NCI-H1105 (cell line): Measurements from ENCODE around the gene CHCHD6.

Experiments
- DNase-seq: peaks from one replicate; lab custom pipeline; 2025; lab: John Stamatoyannopoulos, UW

CHCHD6 gene

DNA sequence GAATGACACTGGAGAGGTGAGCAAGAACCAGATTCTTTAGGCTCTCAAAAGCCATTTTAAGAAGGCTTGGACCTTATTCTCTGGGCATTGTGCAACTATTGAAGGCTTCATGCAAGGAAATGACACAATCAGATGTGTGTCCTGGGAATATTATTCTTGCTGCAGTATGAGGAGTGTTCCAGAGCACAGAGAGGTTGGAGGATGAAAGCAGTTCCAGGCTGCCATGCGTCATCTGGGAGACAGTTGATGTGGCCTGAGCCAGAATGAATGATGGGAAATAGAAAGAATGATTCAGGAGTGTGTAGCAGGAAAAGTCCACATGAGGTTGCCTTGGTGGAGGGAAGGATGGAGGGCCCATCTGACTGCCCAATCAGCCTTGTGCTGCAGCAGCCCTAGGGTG lies 123.1 kb downstream of the CHCHD6 start:
- DNase-seq = no peak

DNA sequence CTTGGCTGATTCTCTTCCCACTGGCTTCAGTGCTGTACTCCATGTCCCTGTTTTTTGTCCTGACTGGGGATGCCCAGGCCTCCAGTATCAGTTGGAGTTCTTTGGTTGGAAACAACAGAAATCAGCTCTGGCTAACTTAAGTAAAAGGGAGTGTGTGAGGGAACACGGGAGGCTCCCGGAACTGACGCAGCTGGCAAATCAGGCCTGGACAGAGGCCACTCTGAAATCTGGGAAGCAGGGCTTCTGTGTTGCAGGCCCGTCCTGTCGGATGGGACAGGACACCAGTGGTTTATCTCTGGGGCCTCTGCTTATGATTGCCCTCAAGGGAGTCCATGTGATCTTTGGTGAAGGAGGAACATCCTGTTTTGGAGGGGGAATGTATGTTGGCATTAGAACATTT lies 124.3 kb downstream of the CHCHD6 start:
- DNase-seq = no peak

DNA sequence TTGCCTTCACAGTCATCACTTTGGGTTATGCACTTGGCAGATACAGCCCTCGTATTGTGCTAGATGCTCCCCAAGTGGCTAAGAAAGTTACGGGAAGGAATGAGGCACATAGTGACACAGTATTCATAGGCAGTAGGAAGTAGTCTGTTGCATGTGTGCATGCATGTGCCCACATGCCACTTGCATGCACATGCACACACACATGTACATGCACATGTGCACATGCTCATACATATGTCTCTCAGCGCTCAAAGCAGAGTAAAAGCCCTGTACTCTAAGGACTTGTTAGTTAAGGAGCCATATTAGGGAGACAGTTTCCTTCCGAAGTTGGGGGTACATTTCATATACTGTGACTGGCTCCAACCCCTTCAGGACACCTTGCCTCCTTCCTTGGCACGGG lies 128.9 kb downstream of the CHCHD6 start:
- no peak for DNase-seq

DNA sequence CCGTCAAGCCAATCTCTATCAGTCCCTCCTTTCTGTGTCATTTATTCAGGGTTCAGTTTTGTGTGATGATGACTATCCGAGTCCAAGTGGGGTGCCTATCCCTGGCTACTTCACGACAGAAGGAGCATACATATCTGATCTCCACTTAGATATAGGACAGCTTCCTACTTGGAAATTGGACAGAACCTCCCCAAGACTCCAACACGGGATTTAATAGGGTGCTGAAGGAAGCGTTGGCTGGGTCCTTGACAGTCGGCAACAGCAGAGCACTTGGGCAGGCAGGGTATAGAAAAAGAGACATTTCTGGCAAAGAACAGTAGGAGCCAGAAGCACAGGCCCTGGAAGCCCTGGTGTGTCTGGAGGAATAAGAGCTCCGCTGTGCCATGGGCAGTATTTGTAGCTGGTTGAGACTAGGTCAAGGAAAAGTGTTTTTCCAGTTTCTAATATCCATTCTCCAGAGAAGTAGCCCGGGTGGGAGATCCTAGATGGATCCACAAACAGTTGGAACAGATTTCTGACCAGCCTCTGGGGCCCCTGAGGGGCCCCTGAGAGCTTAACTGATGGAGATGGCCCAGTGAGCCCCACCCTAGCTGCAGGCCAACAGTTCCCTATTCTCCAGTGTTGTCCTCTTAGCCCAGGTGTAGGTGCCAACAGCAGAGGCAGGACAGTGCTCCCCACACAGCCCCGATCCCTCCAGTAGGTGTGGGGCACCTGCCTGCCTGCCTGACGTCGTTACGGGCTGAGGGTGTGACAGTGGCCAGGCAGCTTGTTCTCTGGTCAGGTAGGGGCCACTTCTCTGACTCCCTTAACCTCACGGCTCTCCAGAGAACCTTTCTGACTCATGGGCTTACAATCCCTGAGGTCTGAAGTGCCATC lies 130.8 kb downstream of the CHCHD6 start:
- DNase-seq = no peak

DNA sequence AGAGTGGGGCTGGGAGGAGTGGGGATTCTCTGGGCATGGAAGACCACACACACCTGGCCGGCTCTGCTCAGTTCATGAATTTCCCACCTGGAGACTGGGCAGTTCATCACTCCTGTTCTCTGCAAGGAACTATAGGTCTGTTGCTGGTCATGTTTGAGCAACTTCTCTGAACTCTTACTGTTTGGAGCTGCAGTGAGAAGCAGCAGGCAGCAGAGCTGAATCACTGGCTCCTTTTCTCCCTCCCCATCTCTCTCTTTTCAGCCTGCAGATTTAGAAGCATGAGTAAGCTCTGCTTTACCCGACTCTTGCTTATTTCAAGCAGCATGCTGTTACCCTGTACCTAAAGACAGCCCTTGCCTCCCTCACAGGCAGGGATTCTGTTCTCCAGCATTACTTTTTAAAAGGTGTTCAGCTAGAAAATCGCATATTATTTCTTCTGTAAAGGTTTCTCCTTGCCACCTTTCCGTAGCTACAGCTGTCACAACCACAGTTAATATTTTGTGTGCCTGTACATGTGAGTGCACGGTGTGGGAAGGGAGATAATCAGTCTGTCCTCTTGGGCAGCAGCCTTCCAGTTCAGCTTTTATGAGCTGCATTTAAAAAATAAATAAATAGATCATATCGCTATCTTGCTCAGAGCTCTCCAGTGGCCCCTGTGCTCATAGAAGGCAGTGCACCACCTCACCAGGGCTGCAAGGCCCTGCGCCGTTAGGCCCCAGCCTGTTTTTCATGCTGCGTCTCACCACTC lies 131.6 kb downstream of the CHCHD6 start:
- no peak for DNase-seq

DNA sequence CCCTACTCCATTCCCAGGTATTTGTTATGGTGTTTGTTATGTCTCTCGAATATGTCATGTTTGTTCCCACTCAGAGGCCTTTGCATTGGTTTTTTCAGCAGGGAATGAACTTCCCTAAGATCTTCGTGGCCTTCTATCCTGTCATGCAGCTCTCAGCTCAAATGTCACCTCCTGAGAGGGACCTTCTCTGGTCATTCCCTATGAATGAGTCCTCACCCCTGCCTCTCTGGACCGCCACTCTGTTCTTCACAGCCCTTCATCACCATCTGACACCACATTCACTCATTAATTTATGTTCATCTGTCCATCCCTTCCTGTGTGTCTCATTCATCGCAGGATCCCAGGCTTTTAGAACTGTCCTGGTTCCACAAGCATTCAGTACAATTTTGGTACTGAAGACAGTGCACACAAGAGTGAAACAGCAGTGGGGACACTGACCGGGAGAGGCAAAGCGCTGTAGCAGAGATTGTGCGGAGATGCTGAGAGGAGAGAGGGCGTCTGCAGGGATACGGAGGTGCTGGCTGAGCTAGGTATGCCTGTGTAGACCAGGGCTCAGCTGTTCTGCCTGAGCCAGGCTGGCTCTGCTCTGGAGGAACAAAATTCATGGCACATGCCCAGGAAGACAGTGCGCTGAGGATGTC lies 132.3 kb downstream of the CHCHD6 start:
- DNase-seq = no peak

DNA sequence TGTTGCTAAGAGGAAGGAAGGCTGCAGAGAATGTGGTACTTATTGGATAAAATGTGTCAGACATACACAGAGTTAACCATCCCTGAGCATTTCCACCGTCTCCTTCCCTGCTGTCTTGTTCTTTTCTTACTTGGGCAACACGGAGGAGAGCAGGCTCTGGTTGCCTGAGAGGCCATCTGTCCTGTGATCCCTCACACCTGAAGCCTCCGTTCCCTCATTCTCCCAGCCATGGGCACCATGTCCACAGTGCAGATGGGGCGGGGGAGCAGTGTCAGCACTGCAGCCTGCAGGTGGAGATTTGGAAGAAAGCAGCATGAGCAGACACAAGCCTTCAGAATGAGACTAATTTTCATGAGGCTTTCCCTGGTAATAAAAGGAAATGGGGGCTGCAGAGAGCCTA lies 133.7 kb downstream of the CHCHD6 start:
- no peak for DNase-seq

DNA sequence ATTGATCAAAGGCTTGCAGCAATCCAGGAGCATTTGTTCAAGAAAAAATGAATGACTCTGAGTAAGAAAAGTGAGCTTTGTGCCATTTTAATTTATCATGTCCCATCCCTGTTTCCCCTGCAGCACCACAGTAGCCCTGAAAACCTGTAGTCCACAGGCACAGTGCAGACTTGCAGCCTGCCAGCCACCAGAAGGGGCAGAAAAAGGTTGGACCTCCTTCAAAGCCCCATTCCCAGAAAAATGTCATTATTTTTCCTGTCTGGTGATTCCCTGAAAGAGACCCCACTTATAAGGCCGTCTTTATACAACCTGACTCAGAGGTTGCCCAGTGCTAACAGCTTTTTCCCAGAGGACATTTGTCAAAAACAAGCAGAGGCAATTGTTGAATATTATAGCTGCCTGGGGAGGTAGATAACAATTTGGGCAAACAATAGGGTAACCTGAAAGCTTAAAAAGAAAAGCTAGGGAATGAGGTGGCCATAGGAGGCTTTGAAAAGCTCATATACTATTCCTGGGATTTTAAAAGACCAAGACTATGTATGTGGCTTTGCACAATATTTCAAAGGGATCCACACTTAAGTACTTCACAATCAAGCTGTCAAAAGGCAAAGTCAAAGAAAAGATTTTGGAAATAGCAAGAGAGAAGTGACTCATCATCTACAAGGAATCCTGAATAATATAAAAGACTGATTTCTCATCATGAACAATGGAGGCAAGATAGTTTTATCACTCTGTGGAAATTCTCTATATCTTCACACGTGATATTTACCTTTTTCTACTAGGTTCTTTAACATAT lies 142.1 kb downstream of the CHCHD6 start:
- DNase-seq = no peak

DNA sequence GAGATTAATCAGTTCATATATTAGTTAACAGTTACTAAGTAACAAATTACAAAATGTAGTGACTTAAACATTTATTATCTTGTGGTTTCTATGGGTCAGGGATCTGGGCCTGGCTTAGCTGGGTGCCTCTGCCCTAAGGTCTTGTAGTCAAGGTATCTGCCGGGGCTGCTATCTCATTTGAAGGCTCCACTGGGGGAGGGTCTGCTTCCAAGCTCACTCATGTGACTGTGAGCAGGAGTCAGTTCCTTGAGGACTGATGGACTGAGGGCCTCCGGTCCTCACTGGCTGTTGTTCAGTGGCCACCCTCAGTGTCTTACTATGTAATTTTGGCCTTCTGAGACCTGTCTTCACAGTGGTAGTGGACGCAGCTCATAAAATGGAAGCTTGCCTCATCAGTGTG lies 143.0 kb downstream of the CHCHD6 start:
- no peak for DNase-seq

DNA sequence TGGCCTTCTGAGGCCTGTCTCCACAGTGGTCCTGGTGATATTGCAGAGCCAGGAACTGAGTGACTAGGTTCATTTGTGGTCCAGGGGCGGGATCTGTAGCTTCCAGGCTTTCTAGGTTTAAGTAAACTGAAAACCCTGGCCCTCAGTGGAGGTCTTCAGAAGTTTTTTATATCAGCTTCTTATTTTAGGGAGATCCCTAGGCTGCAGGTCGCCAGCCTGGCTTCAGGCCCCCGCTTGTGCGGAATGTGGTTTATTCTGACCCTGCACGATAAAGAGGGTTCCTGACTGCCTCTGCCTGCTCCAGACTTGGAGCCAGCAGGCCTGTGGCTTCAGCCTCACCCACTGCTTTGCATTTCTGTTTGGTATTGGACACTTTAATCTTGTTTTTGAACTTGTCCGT lies 145.0 kb downstream of the CHCHD6 start:
- no peak for DNase-seq

DNA sequence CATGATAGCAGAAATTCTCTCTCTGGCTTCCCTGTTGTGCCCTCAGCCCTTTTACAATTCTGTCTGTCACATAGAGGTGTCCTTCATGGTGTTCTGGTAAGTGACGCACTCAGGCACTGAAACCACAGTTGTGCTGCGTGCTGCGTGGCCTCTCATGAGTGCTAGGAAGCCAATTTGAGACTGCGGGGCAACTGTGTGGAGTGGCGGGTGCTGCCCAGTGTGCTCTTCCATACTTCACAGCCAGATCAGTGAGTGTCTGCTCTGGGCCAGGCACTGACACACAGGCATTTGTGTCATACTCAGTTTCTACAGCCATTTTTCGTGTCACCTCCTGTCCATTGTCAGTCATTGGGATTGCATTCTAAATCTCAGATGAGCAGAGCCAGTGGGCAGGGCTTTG lies 145.7 kb downstream of the CHCHD6 start:
- no peak for DNase-seq

DNA sequence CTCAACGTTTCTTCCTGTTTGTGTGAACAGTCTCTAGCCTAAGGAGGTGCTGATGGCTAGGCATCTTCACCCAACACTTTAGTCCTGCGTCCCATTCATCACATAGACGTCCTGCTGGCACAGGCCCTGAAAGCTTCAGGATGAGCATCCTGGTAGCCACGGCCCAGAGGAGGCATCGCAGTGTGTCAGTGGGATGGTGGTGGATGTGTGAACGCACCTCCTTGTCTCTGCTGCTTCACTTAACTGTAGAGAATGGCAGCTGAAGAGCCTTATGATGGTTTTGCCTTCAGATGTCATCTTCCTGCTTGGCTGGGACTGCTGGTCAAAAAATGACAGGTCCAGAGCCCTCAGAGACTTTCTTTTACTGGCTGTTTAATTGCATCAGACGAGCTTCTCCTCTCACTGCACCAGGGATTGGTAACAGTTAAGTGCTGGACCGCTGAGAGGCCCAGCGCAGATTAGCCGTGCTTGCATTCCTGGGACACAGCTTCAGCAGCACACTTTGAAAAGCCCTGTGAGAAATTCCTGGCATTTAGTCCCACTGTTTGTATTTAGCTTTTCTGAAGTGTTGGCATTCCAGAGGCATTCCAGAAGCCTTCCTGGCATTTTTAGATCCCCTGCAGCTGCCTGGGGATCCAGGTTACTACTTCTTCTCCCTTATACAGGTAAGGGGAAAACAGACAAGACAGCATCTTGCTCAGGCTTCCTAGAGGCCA lies 146.5 kb downstream of the CHCHD6 start:
- no peak for DNase-seq

DNA sequence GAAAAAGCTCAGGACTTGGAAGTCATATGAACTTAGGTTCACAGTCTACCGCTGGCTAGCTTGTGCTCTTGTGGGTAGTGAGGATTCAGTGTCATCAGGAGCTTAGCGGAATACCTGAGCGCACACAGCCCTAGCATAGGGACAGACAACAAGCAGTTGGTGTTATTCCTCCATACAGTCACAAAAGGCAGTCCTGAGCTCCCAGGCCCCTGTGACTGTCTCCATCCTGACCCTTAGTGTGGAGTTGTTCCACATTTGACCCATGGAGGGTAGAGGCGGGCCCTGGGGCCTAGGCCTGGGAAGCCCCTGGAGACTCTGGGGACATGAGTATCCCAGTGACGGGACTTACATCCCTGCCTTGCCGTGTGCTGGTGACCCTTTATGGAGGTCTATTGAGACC lies 147.3 kb downstream of the CHCHD6 start:
- DNase-seq = no peak

DNA sequence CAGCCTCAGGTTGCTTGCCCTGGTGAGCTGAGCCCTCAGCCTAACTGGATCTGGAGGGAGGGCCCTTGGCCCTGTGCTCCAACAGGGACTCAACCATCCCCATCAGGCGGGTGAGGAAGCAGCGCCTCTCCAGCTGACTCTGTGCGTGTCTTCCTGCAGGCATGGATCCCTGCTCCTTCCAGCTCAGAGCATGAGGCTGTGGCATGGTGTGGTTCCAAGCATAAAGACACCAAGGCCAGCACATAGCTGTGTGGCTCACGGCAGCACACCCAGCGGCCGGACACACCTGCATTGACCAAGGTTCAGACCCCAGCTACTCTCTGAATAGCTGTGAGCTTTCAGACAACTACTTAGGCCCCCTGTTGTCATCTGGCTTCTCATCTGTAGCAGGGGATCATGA lies 147.9 kb downstream of the CHCHD6 start:
- DNase-seq = no peak

DNA sequence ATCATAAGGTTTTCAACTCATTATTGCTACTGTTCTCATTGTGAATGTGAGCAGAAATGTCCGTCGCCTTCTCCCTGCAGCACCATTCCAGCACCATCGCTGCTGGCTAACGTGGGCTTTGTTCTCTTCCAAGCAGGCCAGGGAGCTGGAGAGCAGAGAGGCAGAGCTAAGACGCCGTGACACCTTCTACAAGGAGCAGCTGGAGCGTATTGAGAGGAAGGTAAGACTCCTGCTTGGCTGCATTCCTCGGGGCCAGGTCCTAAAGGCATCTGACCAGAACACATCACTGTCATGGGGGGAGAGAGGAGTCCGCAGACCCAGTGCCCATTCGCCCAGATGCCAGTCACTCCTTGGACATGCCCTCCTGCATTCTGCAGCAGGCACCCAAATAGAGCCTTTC lies 148.5 kb downstream of the CHCHD6 start:
- no peak for DNase-seq

DNA sequence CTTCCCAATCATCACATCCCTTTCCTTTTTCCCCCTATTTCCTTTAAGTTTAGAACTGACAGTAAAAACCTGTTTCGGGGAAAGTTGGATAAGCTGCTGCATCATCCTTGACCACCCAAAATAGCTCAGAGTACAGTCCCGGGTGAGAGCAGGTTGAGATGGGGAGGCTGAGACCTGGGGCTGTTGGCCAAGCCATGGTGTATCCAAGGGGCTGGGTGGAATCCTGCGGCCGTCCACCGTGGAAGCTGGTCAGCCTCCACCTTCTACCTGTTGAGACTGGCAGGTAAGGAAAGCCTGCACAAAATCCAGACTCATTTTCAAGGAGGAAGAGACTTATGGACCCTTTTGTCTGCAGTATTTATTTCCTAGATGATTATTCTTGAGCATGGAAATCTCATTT lies 150.6 kb downstream of the CHCHD6 start:
- no peak for DNase-seq

DNA sequence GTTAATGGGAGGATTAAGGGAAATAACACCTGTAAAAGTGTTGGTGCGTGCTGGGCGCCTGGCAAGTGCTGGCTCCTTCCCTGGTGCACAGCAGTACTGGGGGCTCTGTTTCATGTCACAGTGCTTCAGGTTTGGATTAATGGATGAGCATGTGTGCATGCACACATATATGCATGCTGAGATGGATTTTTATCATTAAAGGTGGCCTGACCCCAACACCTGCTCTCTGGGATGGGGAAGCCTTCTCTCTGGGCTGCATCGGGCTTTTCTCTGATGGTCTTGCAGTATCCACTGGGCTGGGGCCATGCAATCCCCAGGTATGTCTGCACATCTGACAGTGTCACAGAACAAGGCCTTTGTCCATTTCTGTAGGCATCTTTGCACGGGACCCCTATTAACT lies 151.3 kb downstream of the CHCHD6 start:
- DNase-seq = no peak

DNA sequence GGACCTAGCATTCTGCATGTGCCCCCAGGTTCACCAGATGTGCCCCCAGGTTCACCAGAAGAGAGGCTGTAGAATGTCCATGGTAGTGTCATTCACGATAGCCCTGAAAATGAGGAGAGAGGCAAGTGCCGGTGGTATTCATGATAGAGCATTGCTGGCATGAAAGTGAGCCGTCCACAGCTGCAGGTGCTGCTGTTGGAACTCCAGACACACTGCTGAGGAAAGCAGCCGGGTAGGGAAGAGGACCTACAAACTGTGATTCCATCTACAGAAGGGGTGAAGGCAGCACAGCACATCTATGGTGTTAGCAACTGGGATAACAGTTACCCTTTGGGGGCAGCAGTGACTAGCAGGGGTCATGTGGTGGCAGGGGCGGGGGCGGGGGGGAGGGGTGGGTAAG lies 153.9 kb downstream of the CHCHD6 start:
- DNase-seq = no peak

DNA sequence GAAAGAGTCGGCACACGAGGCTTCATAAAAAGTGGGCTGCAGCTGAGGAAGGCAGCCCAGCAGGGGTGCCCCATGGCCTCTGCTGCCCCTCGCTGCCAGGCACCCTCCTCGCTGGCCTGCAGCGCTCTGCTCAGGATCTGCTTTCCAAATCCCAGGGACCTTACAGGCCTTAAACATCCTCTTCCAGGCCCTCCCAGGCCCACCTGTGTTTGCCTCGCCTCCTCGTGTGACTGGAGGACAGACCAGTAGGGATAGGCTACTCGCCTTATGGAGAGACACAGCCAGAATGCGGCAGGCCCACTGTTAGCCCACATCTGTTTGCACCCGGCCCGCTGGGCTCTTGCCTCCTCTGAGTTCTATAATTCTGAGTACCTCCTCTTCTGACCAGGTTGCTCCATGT lies 154.4 kb downstream of the CHCHD6 start:
- DNase-seq = no peak

DNA sequence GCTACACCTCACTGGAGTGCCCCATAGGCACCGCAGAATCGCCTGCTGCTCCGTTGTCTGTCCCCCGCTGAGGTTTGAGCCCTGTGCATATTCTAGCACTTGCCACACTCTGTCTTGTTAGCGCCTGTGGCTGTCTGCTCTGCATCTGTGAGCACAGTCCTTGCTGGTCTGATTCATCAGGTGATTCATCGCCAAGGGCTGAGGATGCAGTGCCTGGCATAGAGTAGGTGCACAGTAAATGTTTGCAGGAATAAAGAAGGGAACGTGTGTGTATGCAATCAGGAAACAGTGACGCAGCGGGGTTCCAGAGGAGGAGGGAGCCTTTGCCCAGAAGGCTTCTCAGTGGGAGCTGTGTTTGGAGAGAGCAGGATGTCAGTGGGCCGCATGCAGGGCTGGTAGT lies 154.8 kb downstream of the CHCHD6 start:
- DNase-seq = no peak

DNA sequence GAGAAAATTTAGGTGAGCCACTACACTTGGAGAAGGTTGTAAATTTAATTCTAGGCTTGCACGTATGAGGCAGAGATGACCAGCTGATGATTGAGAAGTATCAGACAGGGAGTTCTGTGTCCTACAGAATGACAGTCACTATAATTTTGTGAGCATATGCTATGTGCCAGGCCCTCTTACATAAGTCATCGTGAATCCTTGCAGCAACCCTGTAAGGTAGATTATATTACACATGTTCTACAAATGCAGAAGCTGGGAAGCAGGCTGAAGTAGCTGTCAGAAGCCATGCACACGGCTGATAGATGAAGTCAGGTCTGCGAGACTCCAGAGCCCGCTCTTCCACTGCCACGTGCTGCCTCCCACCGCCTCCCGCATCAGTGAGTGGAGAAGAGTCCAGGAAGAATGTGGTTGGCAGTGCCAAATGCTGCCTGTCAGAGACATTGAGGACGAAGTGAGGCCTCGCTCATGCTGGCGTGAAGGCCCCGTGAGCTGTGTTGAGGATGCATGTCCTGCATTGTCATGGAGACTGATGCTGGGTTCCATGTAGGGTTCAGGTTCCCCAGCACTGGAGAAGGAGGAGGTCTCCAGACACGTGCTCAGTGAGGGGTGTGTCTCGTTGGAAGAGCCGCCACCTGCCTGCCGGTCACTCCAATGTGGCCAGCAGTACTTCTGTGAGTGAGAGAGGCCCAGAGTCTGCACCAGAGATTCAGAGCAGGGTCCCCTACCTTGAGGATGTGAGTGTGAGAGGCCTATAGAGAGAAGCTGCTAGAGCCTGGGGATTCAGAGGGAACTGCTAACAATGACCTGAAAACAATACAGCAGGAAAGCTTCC lies 155.6 kb downstream of the CHCHD6 start:
- DNase-seq = no peak
